GM11168 (cell line): Measurements from ENCODE around the gene CBARP.
"Not testable (repeated sequence)": the region's sequence is repeated elsewhere in the genome, so short reads cannot be mapped to it uniquely, and the experiment has no call there.

Source experiments
- in situ Hi-C: fragments of 300-500 bp; cut with MboI; formaldehyde crosslinking; loops from one replicate; pipeline ENCODE4 v1.12.0; 2022; ENCODE audit warnings: low sequenced_read_pairs; ENCODE audit not compliant: unreplicated experiment

Gene CBARP

GRCh38 chr19:1254530-1255185 is 16.9 kb upstream of the CBARP start:
- in situ Hi-C loops = no loop called here

- in situ Hi-C loops = no loop called here
Observed at GRCh38 chr19:1254081-1254527, 16.3 kb upstream of the CBARP start.

DNA sequence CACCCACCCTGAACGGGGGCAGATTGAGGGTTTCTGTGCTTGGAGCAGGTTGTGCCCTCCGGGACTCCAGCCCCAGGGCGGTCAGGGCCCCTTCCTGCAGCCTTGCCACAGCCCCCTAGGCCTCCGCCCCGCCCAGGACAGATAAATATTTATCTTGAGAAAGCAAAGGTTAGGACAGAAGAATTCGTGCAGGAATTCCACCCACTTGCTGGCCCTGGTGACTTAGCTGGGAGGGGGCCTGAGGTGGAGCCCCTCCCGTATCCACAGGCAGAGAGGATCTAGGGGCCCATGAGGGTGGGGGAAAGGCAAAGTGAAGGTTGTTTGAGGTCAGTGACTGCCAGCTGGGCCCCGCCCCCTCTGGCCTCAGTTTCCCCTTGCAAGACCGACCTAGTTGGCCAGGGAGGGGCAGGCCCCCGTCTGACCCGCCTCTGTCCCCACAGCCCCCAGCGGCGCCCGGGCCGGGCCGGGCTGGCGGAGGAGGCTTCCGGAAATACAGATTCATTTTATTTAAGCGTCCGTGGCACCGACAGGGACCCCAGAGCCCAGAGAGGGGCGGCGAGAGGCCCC is 15.8 kb upstream of the CBARP start:
- in situ Hi-C loops = no loop called here

GRCh38 chr19:1252821-1253513 is 15.2 kb upstream of the CBARP start:
- in situ Hi-C loops = no loop called here

DNA sequence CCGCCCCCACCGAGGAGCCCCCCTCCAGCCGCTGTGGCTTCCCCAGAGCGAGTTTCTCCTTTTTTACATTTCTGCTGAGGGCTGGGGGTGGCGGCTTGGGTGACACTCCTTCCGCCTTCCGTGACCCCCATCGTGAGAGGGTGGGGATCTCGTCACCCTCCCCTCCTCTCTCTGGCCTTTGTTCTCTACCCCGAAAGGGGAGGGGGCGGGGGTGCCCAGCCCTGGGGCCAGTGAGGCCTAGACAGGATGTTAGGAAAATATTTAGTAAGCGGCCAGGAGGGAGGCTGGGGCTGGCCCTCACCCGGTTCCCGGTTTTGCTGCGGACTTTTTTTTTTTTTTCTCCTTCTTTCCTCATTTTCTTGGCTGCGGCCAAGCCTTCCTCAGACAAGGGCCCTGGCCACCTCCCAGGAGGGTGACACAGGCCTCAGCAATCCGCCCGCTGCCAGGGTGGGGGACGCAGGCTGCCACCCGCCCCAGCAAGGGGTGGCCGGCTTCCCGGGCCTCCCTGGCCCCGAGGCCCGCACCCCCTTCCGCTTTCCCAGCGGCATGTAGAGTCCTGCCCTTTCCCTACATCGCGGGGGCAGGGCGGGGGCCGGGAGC is 14.5 kb upstream of the CBARP start:
- in situ Hi-C loops = no loop called here

DNA sequence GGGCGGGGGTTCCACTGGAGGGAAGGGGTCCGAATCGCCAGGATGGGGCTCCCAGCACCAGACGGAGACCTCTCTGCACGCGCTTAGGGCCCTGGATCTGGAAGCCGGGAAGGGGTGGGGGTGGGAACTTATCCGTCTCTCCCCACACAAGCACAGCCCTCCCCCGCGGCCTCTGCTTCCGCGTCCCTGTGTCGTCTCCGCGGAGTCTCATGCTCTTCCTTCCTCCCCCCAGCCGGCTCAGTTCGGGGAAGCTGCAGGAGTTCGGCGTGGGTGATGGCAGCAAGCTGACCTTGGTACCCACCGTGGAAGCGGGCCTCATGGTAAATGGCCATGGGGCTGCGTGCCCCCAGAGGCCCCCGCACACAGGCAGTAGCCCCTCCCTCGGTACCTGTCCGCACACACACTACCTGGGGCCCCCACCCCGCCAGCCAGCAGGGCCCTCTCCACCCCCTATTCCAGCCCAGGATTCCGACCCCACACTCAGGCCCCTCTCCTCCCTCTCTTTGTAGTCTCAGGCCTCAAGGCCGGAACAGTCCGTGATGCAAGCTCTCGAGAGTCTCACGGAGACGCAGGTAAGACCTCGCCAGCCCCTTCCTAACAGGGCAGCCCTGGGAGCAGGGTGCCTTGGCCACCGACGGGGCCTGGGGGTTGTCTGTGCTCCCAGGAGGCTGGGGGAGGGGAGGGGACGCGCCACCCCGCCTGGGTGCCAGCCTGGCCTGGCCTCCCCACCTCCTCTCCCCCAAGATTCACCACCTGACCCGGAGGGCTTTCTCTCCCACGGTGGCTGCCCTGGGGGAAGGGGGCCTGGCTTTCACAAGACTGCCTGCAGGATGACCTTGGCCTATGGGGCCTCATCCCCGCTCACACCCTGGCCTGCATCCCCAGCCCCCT is 13.8 kb upstream of the CBARP start:
- in situ Hi-C loops = no loop called here

DNA sequence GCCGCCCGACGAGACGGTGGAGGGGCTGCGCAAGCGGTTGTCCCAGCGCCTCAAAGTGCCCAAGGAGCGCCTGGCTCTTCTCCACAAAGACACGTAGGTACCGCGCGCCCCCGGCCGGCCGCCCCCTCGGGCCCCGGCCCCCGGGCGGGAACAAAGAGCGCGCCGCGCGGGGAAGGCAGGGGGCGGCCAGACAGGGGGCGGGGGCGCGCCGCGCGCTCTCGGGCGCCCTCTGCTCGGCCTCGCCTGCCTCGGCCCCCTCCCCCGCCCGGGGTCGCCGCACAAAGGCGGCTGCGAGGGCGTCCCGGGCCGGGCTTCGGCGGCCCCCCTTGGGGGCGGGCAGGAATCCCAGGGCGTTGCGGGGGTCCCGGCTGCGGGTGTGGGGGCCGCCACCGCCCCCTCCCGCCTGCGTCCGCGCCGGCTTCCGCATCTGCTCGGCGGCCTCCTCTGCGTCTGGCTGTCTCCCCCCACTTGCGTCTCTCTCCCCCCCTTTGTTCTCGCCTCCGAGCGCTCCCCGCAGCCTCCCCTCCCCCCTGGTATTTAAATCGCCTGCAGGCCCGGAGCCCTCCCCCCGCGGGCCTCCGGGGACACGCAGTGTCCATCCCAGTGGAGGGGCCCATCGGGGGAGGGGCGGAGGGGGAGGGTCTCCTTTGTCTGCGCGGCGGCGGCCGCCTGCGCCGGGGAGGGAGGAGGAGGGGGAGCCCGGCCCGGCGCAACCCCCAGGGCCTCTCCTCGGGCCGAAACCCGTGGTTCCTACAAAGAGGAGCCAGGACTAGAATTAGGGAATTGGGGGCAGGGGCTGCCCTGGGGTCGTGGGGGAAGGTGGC is 12.8 kb upstream of the CBARP start:
- in situ Hi-C loops = no loop called here

- in situ Hi-C loops = no loop called here
Observed at GRCh38 chr19:1249990-1250436, 12.2 kb upstream of the CBARP start.

DNA sequence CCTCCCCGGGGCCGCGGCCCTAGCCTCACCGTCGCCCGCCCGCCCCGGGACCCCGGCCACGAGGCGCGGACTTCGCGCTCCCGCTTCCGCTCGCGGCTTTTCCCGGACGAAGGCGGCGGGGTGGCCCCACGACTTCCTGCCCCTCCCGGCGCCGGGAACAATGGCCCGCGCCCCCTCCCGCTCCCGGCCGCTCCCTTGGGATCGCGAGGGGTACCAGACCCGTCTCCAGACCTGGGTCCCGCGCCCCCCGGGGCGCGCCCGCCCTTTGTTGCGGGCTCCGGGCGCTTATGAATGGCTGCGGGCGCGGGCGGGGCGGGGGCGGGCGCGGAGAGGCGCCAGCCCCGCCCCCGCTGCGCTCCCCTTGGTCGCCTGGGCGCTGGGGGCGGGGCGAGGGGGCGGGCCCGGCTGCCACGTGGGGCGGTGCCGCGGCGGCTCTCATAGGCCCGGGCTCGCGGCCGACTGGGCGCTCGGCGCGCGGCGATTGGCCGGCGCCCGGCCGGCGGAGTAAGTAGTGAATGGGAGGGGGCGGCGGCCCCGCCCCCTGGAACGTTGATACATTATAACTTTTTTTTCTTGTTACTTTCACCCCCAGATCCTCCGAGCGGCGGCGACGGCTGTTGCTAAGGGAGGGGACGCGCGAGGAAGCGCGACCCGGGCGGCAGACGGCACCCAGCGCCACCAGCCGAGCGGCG is 11.6 kb upstream of the CBARP start:
- in situ Hi-C loops = no loop called here

- in situ Hi-C loops = no loop called here
Observed at GRCh38 chr19:1248786-1249297, 11.0 kb upstream of the CBARP start.

DNA sequence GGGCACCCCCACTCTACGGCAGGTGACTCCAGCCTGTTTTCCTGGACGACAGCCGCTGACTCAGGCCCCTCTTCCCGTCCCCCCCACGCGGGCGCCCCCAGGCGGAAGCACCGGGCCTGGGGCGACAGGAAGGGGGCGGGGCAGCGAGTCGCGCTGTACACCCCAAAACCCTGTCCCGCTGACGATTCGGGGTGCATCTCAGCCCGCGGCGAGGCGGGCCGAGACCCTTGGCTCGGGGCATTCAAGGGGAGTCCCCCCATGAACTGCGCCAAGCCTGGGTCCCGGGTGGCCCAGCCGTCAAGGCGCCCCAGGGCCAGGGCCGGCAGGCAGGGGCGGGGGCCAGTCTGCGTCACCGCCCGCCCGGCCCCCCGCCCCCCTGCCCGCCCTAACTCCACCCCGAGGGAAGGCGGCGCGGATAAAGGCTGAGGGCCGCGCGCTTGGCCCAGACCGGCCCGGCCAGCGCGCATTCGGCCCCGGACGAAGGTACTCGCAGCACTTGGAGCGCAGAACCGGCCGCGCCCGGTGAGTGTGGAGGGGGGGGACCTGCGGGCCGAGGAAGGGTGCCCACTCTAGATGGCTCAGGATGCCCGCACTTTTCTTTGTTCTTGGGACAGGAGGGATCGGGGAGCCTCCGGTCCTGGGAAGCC is 10.5 kb upstream of the CBARP start, which contains the start of gene MIDN:
Gene MIDN (plus strand): TSS at position 445 of the 647 bp plus-strand sequence. CDS start 1,714 bp downstream, outside the sequence.
- in situ Hi-C loops = no loop called here

DNA sequence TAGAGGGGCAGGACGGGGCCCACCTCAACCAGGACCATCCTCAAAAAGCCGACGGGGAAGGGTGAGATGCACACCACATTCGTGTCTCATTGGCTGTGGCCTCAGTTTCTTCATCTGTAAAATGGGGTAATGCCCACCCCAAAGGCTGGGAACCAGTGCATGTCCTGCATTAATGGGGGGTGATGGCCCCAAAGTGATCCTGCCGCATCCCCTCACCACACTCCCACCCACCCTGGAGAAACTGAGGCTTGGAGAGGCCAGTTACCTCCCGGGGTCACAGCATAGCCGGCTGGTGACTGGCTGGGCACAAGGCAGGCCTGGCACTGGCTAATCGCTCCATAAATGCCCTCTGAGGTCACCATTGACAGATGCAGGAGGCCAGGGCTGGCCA is 9.9 kb upstream of the CBARP start:
- in situ Hi-C loops = no loop called here

- in situ Hi-C loops = not testable (repeated sequence)
Observed at GRCh38 chr19:1246265-1247087, 8.7 kb upstream of the CBARP start.

GRCh38 chr19:1245494-1246264 is 7.9 kb upstream of the CBARP start:
- in situ Hi-C loops = no loop called here

DNA sequence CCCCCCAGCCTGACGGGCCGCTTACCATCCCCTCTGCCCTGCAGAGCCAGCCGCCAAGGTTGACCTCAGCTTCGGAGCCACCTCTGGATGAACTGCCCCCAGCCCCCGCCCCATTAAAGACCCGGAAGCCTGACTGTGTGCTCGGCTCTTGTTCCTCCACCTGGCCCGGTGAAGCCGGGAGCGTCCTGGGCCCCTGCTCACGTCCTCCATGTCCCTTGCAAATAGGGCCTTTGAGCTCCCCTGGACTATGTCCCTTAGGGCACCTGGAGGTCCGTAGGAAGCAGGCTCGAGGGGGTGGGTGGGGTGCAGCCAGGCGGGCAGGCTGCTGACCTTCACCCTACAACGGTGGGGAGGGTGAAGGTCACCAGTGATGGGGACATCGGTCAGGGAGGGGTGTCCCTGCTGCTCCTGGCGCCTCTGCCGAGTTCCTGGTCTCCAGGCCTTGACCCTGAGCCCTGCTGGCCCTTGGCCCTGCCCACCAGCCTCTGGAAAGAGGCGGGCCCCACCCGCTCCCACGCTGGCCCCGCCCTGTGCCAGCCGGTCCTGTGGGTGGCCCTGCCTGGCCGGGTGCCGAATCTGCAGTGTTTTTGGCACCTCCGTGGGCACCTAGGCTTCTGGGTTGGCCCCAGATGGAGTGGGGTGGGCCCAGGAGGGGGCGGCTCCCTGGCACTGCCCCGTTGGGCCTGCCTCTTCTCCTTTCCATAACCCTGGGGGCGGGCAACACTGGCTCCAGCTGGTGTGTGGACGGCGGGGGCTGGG is 7.1 kb upstream of the CBARP start:
- in situ Hi-C loops = no loop called here
